ENCODE results near the gene TLE3.

DNA sequence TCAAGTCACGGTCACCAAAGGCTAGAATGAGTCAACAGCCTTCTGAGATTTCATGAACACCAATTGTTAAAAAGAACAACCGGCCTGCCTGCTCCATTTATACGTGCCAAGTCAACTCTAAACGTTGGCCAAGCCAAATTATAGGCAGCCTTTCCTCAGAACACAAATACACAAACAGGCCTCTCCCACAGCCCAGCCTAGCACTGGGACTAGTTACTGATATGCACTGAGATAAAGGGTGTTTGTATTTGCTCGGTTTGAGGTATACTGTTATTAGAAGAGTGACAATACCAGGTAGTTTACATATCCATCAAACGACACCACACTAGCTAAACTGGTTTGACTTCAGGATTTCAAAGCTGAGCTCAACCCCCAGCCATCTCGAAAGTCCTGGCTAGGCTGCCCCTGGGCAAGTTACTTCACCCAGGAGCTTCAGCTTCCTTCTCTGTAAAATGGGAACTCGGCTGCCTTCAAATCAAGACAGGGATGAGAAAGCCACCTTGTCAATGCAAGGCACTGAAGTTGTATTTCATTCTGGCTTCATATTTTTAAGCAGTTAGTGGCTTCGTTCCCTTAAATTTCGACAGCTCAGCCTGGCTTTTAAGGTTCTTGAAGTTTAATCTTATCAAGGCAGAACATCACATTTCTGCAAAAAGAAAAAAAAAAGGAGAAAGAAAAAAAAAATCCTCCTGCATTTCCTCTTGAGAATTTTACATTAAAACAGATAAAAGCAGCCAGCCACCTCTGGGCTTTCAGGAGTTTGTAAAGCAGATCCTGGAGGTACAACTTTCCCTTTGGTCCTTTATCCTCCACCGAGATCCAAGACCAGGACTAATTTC is 4.0 kb downstream of the TLE3 start:
- no peak for TF ChIP-seq CTCF (IDR thresholded peaks at IDR 0.05; ENCODE audit: borderline replicate concordance, extremely low read depth, low read length, poor library complexity, severe bottlenecking)
- no peak for TF ChIP-seq EZH2 (IDR thresholded peaks at IDR 0.05; ENCODE audit: borderline replicate concordance, low read depth, low read length, severe bottlenecking)

Measured in DND-41 (cell line).